ENCODE data around the gene DRG2.

Gene DRG2

DNA sequence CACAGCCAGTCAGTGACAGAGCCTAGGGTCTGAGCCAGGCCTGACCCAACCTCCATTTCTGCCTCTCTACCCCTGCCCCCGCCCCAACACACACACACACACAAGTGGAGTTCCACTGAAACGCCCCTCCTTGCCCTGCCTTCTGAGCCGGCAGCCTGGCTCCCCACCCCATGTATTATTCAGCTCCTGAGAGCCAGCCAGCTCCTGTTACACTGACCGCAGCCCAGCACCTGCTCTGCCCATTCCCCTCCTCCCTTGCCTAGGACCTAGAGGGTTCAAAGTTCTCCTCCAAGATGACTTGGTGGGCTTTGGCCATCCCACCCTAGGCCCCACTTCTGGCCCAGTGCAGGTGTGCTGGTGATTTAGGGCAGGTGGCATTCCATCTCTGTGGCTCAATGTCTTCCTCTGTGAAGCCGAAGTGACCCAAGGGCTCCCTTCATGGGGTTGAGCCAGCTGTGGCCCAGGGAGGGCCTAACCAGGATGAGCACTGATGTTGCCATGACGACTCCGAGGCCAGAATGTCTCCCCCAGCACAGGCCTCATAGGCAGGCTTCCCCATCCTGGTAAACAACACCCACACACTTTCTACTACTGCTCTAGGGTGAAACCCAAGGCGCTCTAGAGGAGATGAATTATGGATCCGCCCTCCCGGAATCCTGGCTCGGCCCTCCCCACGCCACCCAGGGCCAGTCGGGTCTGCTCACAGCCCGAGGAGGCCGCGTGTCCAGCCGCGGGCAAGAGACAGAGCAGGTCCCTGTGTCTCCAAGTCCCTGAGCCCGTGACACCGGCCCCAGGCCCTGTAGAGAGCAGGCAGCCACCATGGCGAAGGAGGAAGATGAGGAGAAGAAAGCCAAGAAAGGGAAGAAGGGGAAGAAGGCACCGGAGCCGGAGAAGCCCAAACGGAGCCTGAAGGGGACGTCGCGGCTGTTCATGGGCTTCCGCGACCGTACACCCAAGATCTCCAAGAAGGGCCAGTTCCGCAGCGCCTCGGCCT lies 30.5 kb downstream of the DRG2 start:
- no peak for DNase-seq

DNA sequence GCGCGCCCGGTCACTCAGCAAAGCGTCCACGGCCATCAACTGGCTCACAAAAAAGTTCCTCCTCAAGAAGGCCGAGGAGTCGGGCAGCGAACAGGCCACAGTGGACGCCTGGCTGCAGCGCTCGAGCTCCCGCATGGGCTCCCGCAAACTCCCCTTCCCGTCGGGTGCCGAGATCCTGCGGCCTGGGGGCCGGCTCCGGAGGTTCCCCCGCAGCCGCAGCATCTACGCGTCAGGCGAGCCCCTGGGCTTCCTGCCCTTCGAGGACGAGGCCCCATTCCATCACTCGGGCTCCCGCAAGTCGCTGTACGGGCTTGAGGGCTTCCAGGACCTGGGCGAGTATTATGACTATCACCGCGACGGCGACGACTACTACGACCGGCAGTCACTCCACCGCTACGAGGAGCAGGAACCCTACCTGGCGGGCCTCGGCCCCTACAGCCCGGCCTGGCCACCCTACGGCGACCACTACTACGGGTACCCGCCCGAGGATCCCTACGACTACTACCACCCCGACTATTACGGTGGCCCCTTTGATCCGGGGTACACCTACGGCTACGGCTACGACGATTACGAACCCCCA lies 31.5 kb downstream of the DRG2 start:
- no peak for DNase-seq

DNA sequence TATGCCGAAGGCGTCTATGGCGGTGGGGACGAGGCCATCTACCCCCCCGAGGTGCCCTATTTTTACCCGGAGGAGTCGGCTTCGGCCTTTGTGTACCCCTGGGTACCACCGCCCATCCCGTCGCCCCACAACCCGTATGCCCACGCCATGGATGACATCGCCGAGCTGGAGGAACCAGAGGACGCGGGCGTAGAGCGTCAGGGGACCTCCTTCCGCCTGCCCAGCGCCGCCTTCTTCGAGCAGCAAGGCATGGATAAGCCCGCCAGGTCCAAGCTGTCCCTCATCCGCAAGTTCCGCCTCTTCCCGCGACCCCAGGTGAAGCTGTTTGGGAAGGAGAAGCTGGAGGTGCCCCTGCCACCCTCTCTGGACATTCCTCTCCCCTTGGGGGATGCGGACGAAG lies 32.2 kb downstream of the DRG2 start:
- DNase-seq = no peak

DNA sequence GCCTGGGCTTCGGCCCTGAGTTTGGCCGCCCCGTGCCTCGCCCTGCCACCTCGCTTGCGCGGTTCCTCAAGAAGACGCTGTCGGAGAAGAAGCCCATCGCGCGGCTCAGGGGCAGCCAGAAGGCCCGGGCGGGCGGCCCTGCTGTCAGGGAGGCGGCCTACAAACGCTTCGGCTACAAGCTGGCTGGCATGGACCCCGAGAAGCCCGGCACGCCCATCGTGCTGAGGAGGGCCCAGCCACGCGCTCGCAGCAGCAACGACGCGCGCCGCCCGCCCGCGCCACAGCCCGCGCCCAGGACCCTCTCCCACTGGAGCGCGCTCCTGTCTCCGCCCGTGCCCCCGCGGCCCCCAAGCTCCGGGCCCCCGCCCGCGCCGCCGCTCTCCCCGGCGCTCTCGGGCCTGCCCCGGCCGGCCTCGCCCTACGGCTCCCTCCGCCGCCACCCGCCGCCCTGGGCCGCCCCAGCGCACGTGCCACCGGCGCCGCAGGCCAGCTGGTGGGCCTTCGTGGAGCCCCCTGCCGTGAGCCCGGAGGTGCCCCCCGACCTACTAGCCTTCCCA lies 32.8 kb downstream of the DRG2 start:
- no peak for DNase-seq

DNA sequence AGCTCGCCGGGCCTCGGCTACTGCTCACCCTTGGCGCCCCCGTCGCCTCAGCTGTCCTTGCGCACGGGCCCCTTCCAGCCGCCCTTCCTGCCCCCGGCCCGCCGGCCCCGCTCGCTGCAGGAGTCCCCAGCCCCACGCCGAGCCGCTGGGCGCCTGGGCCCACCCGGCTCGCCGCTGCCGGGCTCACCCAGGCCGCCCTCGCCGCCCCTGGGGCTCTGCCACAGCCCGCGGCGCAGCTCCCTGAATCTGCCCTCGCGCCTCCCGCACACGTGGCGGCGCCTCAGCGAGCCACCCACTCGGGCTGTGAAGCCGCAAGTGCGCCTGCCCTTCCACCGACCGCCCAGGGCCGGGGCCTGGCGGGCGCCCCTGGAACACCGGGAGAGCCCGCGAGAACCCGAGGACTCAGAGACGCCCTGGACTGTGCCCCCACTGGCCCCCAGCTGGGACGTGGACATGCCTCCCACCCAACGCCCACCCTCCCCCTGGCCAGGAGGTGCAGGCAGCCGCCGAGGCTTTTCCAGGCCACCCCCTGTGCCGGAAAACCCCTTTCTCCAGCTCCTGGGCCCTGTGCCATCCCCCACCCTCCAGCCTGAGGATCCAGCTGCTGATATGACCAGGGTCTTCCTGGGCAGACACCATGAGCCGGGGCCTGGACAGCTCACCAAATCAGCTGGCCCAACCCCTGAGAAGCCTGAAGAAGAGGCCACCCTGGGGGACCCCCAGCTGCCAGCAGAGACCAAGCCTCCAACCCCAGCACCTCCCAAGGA lies 33.6 kb downstream of the DRG2 start:
- DNase-seq = no peak

DNA sequence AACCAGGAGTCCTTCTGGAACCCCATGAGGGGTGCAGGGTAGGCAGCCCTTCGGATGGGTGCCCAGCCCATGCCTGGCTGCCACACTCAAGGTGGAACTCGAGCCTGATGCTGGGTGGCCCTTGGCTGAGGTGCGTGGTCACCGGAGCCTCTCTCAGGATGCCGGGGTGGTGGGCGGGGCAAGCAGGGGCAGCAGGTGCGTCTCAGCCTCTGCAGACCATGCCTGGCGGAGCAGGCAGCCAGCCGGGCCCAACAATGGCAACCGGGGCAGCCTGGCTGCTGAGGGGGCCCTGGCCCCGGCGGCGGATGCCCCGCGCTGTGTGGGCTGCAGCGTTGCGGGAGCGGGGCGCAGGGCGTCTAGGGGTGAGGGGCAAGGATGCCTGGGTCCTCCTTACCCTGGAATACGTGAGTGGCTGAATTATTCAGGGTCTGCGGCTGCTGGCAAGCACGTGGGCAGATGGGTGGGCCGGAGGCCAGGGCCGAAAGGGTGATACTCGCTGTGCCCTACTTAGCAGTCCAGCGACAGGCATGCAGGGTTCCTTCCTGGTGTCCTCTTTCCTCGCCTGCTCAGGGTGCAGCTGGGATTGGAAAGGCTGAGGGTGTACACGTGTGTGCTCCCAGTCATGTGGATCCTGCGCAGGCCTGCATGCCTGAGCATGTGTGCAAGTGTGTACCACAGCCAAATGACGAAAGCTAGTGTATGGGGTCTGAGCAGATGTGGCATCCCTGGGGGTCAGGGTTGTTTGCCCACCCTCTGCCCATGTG lies 35.4 kb downstream of the DRG2 start:
- no peak for DNase-seq

DNA sequence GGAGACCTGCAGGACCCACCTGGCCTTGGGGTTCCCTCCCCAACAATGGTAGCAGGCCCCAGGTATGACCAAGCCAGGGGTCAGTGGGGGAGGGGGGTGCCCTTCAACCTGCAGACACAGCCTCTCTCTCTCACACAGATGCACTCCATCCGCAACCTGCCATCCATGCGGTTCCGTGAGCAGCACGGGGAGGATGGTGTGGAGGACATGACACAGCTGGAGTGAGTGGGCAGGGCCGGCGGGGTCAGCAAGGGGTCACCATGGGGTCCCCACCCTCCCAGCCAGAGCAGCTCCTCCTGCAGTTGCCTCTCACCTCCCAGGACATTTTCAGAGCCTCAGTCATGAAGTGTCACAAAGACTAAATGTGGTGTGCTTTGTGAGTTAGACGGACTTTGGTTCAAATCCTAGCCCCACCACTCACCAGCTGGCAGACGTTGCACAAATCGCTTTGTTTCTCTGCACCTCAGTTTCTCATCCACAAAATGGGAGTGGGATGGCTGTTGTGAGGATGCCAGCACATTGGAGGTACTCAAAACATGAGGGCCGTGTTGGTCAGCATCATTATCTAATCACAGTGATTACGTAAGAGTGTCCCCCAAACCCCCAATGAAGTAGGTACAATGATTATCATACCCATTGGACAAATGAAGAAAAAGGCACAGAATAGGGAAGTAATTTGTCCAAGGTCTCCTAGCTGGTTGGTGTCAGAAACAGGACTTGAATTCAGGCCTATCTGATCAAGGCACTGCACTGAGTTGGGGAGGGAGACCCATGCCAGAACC lies 36.8 kb downstream of the DRG2 start:
- DNase-seq = no peak

DNA sequence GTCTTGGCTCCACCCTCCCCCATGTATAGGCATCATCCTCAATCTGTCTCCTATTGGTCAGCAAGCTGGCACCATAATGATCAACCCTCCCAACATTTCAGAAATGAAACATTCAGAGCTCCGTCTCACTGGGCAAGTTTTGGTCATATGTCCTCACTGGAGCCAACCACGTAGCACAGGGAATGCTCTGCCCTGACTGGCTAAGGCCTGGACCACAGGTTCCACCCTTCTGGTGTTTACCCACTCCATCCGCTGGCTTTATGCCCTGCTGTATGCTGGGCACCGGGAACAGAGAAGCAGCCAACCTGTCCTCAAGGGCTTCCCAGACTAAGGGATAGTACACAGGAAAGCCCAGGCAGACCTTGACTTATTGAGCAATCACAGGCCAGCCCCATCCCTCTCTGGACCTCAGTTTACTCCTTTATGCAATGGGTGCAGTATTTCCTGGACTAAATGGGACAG lies 41.3 kb downstream of the DRG2 start:
- no peak for DNase-seq

DNA sequence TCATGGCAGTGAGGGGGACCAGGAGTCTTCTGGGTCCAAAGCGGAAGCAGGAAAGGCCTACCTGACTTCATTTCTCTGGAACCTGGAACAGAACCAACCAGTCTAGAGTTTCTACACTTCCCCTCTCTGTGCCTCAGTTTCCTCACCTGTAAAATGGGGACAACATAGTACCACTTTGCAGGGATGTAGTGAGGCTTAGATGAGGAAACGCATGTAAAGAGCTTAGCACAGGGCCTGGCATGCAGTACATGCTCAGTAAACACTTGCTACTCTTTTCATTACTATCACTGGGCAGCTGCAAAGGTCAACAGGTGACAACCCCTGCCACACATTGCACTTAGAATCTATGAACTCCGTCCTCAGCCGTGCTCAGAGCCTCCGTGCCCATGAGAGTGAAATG lies 45.0 kb downstream of the DRG2 start:
- DNase-seq = no peak

DNA sequence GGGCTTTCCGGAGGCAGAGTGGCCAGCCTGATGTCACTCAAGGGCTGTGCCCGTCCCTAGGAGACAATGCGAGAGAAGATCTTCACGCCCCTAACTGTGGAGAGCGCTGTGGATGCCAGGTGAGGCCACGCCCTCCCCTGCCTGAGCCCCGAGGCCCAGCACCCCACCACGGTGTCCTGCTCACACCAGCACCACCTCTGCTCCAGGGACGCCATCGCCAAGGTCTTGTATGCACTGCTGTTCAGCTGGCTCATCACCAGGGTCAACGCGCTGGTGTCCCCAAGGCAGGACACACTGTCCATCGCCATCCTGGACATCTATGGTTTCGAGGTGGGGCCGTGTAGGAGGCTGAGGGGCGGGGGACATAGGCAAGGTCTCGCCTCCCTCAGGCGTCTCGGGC lies 48.6 kb downstream of the DRG2 start:
- no peak for DNase-seq

DNA sequence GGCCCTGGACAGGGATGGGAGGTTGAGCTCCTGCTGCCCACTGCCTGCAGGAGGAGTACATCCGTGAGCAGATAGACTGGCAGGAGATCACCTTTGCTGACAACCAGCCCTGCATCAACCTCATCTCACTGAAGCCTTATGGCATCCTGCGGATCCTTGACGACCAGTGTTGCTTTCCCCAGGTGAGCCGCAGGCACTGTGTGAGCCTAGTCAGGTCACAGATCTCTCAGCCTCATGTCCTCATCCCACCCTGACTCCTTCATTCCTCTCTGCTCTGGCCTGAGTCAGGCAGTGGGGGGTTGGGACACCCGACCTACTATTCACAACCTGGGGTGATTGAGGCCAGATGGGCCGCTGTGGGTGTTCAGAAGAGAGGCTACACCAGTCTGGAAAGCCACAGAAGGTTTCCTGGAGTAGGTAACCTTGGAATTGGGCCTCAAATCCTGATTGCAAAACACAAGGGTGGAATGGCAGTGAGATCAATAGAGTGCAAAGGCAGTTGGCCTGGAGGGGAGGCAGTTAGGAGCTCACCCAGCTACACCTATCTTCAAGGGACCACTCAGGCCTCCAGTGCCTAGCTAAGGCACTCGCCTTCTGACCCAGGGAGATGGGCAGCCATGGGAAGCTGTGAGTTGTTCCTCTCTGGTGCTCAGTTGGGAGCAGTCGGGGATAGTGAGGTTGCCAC lies 50.5 kb downstream of the DRG2 start:
- DNase-seq = no peak

DNA sequence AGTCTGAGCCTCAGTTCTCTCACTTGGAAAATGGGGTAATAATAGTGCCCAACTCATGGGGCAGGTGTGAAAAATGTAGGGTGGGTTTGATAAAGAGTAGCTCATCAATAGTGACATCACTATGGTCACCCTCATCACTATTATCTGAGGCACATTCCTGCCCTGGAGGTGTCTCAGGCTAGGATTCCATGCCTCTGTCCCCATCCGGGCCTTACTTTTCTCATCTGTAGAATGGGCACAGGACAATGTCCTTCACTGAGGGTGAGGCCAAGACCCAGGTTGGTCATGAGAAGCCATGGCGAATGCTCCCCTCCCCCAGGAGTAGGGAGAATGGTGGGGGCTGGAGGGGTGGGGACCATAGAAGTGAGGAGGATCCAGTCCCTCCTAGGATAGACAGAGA lies 51.3 kb downstream of the DRG2 start:
- DNase-seq = no peak

DNA sequence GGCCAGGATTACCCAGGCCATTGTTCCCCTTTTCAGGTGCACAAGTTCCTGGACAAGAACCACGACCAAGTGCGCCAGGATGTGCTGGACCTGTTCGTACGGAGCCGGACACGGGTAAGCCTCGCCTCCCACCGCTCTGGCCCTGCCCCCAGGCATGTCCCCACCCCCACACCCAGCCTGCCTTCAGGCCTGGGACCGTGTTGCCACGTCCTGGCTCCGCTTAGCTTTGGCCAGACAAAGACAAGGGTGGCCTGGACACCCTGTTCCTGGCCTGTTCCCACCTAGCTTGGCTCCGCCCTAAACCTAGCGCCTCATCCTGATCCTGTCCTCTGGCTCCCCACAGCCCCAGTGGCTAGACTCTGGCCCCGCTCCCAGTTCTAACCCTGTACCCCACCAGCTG lies 51.8 kb downstream of the DRG2 start:
- DNase-seq = no peak

DNA sequence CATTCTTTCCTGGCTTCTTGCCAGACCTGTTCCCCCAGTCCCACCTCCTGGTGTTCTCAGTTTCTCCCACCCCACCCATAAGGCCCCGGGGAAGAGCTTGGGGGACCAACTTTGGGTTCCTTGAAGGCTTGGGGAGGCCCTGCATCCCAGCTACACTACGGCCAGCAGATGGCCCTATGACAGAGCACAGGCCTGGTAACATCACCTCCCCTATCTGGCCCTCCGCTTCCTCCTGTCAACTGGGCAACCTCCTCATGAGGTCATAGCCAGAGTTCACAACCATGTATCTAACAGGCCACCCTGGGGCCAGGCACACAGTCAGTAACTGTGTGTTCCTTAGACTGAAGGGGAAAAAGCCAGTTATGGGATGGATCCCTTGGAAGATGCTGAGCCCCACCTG lies 52.2 kb downstream of the DRG2 start:
- no peak for DNase-seq

DNA sequence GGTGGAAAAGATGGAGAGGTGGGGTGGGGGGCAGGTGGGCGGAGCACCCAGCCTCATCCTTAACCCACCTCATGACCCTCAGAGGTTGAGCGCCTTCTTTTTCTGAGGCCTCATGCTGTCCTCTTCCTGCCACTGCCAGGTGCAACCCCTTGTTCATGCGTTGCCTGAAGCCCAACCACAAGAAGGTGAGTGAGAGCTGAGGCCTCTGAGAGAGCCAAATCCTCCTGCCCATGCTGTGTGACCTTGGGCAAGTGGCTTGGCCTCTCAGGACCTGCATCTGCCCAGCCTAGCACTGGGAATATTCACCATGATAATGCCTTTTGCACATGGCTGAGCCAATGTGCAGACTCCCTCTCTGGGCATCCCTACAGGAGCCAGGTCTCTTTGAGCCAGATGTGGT lies 52.9 kb downstream of the DRG2 start:
- DNase-seq = no peak

DNA sequence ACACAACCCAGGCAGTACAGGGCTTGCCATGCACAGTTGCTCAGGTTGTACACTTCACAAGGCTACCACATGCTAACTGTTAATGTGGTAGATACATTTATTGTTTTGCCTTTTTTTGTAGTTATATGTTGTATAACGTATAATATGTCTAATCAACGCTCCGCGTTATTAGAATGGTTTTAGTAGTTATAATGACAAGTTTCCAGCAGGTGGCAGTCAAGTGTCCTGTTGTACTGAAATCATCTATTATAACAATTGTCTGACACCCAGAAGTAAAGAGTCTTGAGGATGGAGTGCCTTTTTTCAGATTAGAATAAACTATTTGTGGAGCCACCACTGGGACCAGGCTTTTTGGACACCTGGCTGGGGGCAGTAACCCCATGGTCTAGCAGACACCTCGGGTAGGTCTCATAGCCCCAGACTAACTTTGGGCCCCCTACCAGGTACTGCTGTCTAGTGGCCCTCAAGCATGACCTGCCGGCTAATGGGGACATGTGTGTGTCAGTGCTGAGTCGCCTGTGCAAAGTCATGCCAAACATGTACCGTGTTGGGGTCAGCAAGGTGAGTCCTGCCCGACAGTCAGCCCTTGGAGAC lies 53.6 kb downstream of the DRG2 start:
- peak; percentile 11 for DNase-seq

DNA sequence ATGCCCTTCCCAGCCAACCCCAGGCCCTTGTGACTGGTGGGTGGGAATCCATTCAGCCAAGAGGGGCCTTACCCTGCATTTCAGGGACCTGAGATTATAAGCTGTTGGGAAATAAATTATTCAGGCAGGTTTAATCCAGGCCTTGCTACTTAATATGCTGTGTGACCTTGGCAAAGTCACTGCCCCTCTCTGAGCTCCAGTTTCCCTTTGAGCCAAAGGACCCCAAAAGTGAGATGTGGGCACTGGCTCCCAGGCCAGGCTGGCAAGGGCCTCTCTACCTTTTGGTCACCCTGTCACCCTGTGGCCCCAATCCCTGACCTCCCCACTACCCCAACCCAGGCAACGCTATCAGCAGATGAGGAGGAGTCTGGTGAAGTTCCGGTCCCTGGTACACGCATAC lies 54.7 kb downstream of the DRG2 start:
- no peak for DNase-seq

DNA sequence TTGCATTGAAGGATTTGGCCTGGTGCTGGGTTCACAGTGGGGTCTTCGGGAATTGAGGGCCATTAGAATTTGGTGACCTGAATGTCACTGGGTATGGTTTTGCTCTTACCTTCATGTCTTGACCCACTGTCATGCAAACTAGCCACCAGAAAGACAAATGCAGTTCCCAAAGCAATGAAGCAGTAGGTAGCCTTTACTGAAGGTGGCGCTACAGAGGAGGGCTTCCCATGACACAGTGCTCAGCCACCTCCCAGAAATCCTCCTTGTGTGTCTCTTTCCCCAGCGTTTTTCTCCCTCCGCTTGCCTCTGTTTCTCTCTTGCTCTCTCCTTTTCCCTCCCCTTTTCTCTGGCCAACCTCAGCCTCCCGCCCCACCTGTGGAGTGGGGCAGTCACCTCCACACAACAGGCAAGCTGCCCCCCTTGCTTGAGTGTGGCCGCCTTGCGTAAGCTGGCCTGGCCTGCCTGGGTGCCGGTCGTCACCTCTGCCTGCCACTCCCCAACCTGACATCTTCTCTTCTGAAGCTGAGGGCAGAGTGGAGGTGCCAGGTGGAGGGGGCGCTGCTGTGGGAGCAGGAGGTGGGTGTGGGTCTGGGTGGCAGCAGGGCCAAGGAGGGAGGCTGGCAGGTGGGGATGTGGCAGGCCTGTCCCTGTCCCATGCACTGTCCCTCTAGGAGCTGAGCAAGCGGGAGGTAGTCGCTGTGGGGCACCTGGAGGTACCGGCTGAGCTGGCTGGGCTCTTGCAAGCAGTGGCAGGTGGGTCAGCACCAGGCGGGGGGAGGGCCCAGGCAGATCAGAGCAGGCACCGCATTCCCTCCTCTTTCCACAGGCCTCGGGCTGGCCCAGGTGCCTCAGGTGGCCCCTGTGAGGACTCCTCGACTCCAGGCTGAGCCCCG lies 55.5 kb downstream of the DRG2 start:
- no peak for DNase-seq

DNA sequence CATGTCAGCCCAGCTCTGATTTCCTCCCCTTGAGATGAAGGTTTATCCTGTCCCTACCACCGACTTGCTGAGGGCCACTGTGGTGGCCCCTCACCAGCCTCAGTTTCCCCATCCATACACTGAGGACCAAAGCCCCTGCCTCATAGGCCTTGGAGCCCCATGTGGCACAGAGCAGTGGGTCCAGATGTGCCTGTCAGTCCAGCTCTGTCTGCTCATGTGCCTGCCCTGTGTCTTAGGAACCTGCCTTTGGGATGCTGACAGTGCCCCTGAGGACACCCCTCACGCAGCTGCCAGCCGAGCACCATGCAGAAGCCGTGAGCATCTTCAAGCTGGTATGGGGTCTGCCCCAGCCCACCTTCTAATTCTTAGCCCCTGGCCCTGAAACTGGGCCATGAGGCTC lies 56.5 kb downstream of the DRG2 start:
- DNase-seq = no peak

DNA sequence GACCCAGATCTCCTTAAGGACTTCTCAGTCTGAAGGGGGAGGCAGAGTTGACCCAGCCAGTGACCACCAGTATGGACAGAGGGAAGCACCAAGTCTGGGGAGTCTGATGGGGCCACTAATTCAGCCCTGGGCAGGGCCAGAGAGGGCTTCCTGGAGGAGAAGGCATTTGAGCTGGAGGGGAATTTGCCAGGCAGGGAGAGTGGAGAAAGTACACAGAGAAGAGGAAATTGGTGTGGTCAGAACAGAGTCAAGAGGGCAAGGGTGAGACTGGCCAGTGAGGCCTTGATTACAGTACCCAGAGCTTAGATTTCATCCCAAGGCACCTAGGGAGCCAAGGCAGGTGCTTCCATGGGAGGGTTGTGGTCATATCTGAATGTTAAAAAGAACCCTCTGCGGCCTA lies 57.1 kb downstream of the DRG2 start:
- no peak for DNase-seq

Data from amniotic stem cell (primary cell).